CD4-positive, alpha-beta T cell treated with Interleukin-2 at 100 ng/mL for 4 hours (primary cell): Measurements from ENCODE around the gene KRT3.

Source experiments
- DNase-seq: peaks from one replicate; pipeline ENCODE4 v3.0.0-alpha.2; 2020; ENCODE audit warnings: low spot score

Gene KRT3

DNA sequence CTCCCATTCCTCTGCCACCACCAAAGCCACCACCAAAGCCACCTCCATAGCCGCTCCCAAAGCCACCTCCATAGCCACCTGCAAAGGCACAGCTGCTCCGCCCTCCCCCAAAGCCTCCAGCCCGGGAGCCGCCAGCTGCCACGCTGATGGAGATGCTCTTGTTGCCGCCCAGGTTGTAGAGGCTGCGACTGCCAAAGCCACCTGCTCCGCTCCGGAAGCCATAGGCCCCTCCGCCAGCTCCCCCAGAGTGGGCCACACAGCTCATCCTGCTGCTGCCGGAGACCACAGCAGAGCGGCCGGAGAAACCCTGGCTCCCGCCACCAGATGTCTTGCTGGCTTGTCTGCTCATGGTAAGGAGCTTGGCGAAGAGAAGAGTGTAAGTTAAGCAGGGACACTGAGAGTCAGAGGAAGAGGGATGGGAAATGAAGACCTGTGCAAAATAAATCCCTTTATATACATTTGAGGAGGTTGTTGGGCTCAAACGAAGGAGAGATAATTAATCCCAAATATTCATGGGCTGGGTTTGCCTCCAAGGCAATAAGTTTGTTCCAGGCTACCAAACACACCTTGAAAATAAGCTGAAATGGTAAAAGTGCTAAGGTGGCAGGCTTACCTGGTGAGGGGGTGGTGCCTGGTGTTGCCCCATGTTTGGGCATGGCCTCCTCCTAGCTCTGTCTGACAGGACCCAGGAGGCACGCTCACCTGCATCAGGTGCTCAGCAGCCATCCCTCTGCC, at the start of gene KRT3:
TSS of gene KRT3 (minus strand) at position 424 of the 735 bp plus-strand sequence. CDS start at position 349, 75 bp downstream.
- no peak for DNase-seq

- DNase-seq = no peak
Measured at GRCh38 chr12:52844386-52844785, 48.5 kb upstream of the KRT3 start.

- no peak for DNase-seq
Measured at GRCh38 chr12:52839436-52840105, 43.7 kb upstream of the KRT3 start.

DNA sequence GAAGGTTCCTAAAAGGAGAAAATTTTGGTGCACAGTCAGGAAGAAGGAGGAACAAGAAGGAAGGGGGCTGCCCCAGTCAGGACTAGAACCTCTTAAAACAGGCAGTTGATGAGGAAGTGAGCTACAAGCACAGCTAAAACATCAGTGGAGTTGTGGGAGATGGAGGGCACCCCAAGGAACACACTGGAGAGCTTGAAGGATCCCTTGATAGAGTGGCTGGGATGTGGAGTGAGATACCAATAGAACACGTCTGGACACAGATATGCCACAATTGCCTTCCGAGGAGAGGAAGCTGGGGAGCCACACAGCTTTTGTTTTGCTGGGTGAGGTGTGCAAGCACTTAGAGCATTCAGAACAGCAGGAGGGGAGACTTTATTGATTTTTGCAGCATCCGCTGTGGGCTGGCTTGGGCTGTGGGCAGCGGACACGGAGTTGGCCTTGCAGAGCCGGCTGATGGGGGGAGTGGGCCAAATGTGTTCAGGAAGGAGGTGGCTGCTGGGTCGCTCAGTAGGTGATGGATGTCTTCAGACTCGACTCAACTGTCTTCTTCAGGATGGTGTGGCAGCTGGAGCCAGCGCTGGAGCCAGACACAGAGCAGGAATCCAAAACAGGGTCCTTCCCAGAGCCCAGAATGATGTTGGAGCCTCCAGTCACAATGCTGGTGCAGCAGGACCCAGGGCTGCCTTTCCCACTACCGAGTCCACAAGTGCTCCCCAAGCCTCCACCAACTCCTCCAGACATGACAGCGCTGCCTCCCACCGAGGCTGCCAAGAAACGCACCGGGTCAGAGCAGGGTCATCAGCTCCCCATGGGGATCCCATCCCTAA, 42.9 kb upstream of the KRT3 start:
- no peak for DNase-seq

DNA sequence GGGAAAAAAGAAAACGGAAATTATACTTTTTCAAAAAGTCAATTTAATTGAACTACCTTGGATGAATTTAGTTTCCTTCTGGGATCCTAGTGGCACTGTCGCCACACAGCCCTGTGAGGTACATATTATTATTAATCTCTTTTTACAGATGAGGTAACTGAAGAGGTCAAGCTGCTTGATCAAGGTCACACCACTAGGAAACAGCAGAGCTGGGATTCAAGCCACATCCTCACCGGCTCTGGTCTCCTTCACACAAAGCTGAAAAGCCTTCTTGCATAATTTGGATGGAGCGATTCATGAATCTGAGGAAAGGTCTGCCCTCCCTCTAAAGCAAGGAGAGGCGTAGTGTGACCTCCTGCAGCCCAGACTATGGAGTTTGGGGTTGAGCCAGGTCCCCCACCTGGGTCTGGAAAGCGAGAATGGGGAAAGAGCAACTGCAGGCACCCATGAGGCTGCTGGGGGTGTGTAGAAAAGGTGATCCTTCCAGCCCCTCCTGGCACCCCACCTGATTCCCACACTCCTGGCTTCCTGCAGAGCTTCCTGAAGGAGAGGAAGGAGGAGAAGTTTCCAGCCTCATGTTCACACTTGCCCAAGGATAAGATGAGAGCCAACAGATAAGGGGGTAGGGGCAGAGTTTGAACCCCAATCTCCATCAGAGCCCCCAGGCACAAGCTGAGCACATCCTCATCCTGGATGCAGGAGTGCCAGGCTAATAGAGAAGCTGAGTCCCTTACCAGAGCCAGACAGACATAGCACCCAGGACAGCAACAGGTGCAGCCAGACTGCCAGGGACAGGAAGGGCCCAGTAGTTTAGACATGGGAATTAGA, 42.1 kb upstream of the KRT3 start:
- no peak for DNase-seq

DNA sequence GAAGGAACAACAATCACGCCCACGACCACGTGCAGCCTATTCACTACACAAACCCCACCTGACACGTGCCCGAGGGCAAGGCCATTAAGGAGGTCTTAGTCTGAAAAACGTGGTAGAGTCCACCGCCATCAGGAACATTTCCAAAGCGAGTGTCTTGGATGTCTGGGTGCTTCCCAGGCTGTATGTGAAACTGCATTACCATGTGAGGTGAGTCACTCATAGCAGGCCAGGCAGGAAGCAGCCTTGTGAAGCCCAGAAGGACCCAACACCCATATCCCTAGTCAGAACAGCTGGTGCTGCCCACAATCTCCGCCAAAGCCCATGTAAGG, 41.5 kb upstream of the KRT3 start:
- no peak for DNase-seq

DNA sequence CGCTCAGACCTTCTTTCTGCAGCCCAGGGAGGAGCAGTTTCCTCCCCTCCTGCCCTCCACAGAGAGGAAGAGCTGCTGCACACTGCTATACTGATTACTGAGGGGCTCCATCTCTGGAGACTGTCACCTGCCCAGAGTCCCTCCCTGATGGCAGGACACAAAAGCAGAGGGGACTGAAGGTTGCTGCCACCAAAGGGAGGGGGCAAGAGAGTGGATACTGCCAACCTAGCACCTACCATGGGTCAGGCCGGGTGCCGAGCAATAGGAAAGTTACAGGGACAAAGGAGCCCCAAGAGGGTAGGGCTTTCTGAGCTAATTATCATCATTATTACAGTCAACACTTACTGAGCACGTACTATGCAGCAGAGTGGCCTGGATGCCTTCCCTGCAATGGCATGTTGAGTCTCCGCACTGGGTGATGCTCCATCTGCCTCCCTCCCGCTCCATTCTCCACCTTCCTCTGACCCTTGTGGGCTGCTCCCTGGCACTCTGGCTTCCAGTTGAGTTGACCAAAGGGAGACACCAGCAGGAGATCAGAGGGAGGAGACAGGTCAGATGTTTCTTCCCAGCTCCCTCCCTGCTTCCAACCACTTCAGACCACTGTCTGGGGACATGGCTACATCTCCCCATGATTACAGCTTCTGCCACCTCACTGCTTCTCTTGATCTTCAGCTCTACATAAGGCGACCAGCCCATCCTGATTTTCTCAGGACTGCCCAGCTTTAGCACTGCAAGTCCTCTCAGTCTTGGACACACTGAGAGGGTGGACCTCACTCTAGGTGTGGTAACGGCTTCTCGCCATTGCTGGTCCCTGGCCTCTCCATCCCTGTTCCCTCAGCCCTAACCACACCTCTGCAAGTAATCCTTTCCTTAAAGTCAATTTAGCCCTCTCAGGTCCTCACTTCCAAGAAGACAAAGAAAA, 40.8 kb upstream of the KRT3 start:
- DNase-seq = no peak

- peak; percentile 36 for DNase-seq
Measured at GRCh38 chr12:52836042-52836466, 40.1 kb upstream of the KRT3 start.

GRCh38 chr12:52835271-52836041, 39.5 kb upstream of the KRT3 start:
- DNase-seq = no peak

DNA sequence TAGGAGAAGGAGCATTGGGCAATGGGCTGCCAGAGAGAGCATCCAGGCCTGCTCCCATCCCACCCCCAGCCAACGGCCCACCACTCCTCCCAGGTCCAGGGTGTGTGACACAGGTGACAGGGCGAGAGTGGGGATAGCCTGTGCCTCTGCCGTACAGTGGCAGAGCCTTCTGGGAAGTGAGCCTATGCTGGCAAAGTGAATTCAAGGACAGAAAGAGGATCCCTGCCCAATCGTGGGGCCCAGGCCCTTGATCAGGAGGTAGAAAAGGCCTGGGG, 38.7 kb upstream of the KRT3 start:
- DNase-seq = no peak

DNA sequence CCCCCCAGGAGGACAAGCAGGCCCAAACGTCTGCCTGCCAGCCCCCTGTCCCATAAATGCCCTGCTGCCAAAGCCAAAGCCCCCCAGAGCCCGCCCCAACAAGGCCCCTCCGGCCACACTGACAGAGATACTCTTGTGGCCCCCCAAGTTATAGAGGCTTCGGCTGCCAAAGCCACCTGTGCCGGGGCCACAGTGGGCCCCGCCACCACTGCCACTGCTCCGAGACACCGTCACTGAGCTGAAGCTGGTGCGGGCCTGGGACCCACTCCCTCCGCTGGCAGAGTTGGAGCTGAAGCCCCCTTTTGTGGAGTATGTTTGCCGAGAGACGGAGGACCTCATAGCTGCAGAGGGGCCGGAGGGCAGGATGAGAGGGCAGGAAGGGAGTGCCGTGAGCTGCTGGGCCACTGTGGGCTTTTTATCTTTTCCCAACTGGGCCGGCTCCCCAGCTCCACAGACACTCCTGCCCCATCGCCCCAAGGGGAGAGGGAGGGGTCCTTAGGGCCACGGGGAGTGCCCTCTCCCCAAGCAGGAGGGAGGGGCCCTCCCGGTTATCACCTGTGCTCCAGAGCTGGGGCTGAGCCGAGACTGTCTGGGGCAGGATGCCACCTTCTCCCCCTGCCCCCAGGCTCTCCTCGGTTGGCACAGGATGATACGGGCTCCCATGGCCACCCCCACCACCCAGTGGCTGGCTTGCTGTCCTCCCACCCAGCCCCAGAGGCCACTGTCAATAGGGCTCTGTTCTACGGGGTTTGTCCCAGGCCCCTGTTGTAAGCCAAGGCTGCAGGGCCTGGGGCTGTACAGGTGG, 38.2 kb upstream of the KRT3 start, which contains the start of gene KRT79:
TSS of gene KRT79 (minus strand) at position 390 of the 805 bp plus-strand sequence. CDS start at position 339, 51 bp downstream.
- no peak for DNase-seq

- no peak for DNase-seq
Measured at GRCh38 chr12:52832985-52833905, 37.3 kb upstream of the KRT3 start.

- DNase-seq = no peak
Measured at GRCh38 chr12:52832451-52832850, 36.5 kb upstream of the KRT3 start.

- DNase-seq = no peak
Measured at GRCh38 chr12:52831251-52831650, 35.3 kb upstream of the KRT3 start.

DNA sequence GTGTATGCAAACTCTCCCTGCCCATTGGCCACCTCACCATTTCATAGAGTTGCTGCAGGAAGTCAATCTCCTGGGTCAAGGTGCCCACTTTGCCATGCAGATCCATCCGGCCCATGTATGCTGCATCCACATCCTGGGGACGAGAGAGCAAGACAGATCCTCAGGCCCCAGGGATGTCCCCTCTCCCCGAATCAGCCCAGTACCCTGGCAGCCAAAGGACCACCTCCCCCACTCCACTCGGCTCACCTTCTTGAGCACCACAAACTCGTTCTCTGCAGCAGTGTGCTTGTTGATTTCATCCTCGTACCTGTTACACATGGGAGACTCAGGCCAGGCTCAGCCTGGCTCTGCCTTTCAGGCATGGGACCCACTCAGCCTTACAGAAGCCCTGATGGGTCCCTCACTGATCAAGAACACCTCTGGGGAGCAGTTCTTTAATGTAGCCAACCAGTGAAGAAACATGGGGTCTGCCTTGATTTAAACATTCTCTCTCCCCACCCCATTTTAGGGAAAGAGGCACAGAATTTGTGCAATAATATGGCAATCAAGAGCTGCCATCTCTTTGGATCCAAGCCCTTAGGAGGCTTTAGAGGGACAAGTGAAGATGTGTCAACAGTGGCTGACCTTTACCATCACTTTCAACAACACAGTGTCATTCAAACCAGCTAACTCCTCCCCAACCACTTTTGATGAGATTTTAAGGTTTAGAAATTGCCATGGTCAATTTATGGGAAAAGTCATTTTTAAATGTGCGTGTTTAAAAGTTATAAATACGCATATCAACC, 34.3 kb upstream of the KRT3 start:
- DNase-seq = no peak

DNA sequence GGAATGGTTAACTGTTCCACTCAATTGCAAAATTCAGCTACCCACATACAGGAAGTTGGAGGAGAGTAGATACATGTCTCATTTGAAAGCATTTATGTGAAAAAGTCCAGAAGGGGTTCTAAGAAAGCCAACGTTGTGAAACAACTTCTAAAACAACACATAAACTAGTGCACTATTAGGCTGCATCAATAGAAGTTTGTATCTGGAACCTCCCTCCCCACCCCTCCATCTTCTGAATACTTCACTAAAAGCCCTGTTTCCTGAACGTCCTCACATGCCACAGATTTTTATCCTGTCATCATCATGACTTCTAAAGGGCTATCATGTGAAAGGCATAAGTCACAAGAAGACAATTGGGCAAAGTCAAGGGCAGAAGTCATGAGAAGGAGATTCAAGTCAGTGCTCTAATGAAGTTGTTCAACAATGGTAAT, 32.7 kb upstream of the KRT3 start:
- no peak for DNase-seq

DNA sequence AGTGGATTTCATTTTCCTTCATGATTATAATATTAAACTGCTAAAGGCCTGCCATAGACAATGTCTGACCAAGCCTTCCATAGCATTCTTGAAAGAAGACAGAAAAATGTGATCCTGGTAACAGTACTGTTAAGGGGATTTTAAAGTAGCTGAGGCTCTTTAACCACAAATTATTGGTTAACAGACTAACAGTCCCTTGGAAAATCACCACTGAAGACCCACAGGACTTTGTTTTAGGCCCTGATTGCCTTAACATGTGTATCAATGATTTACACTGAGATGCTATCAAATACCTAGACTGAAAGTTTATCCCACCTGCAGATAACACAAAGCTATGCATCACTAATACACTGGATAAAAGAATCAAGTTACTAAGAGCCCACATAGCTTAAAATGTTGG, 32.2 kb upstream of the KRT3 start:
- no peak for DNase-seq
